Trophoblast cell (in vitro differentiated cells and primary cell): ENCODE measurements around the gene XKR3.
"Not testable (repeated sequence)": the region's sequence is repeated elsewhere in the genome, so short reads cannot be mapped to it uniquely, and the experiment has no call there.

Experiments
- DNase-seq, 2 donors: peaks; one replicate each; pipeline ENCODE4 v3.0.0-alpha.2; 2016
- H2AFZ ChIP-seq: 2 replicates; pipeline ENCODE4 v1.6.1; 2013; ENCODE audit warnings: low read length, moderate library complexity, mild to moderate bottlenecking; ENCODE audit not compliant: insufficient read depth, poor library complexity
- H2AK5ac ChIP-seq: 2 replicates; pipeline ENCODE4 v1.6.1; 2013; ENCODE audit warnings: mild to moderate bottlenecking, low read length
- H2BK120ac ChIP-seq: 2 replicates; pipeline ENCODE4 v1.6.1; 2013; ENCODE audit warnings: low read length, mild to moderate bottlenecking, moderate library complexity; ENCODE audit not compliant: insufficient read depth, poor library complexity
- H2BK12ac ChIP-seq: 2 replicates; pipeline ENCODE4 v1.6.1; 2013; ENCODE audit warnings: mild to moderate bottlenecking, low read length, moderate library complexity
- H2BK5ac ChIP-seq: 2 replicates; pipeline ENCODE4 v1.6.1; 2013; ENCODE audit warnings: low read length, low read depth, moderate library complexity, mild to moderate bottlenecking; ENCODE audit not compliant: poor library complexity
- H3K14ac ChIP-seq: 2 replicates; pipeline ENCODE4 v1.6.1; 2013; ENCODE audit warnings: mild to moderate bottlenecking, low read length
- H3K18ac ChIP-seq: 2 replicates; pipeline ENCODE4 v1.6.1; 2013; ENCODE audit warnings: mild to moderate bottlenecking, low read length
- H3K23ac ChIP-seq: 2 replicates; pipeline ENCODE4 v1.6.1; 2013; ENCODE audit warnings: low read length
- H3K27ac ChIP-seq: 2 replicates; pipeline ENCODE4 v1.5.1; 2013; ENCODE audit warnings: low read depth, mild to moderate bottlenecking, inconsistent platforms, low read length, moderate library complexity
- H3K27me3 ChIP-seq: 2 replicates; pipeline ENCODE4 v1.6.1; 2013; ENCODE audit warnings: inconsistent platforms, mild to moderate bottlenecking, low read length, moderate library complexity; ENCODE audit not compliant: insufficient read depth
- H3K36me3 ChIP-seq, 2 experiments: 1 replicate in 1 of 2; 2 replicates in 1 of 2; pipeline ENCODE4 v1.6.1; 2013; ENCODE audit warnings: low read length in 2 of 2, mild to moderate bottlenecking in 2 of 2, moderate library complexity in 1 of 2; ENCODE audit not compliant: insufficient read depth in 2 of 2, control insufficient read depth in 1 of 2
- H3K4ac ChIP-seq: 2 replicates; pipeline ENCODE4 v1.6.1; 2013; ENCODE audit warnings: low read depth, mild to moderate bottlenecking, low read length, moderate library complexity
- H3K4me1 ChIP-seq, 2 experiments: 1 replicate in 1 of 2; 2 replicates in 1 of 2; pipeline ENCODE4 v1.6.1; 2013; ENCODE audit warnings: low read length in 2 of 2, mild to moderate bottlenecking in 2 of 2, moderate library complexity in 1 of 2; ENCODE audit not compliant: insufficient read depth in 2 of 2, control insufficient read depth in 1 of 2
- H3K4me2 ChIP-seq: 2 replicates; pipeline ENCODE4 v1.6.1; 2013; ENCODE audit warnings: inconsistent platforms, mild to moderate bottlenecking, low read length, moderate library complexity
- H3K4me3 ChIP-seq: 2 replicates; pipeline ENCODE4 v1.5.1; 2013; ENCODE audit warnings: mild to moderate bottlenecking, low read depth, low read length, inconsistent platforms
- H3K79me1 ChIP-seq: one replicate; pipeline ENCODE4 v1.6.1; 2013; ENCODE audit warnings: low read length
- H3K79me2 ChIP-seq: 2 replicates; pipeline ENCODE4 v1.6.1; 2013; ENCODE audit warnings: low read length, mild to moderate bottlenecking; ENCODE audit not compliant: control insufficient read depth, insufficient read depth, poor library complexity
- H3K9ac ChIP-seq: 2 replicates; pipeline ENCODE4 v1.6.1; 2013; ENCODE audit warnings: mild to moderate bottlenecking, low read length
- H3K9me3 ChIP-seq: 2 replicates; pipeline ENCODE4 v1.6.1; 2013; ENCODE audit warnings: low read depth, mild to moderate bottlenecking, control low read depth, inconsistent platforms, low read length; ENCODE audit not compliant: insufficient read depth
- H4K12ac ChIP-seq: 2 replicates; pipeline ENCODE4 v1.6.1; 2013; ENCODE audit warnings: low read depth, mild to moderate bottlenecking, low read length, moderate library complexity
- H4K8ac ChIP-seq: 2 replicates; pipeline ENCODE4 v1.6.1; 2013; ENCODE audit warnings: low read depth, mild to moderate bottlenecking, low read length, moderate library complexity
- H4K91ac ChIP-seq: one replicate; pipeline ENCODE4 v1.6.1; 2013; ENCODE audit warnings: low read depth, mild to moderate bottlenecking, low read length, moderate library complexity
- WGBS: extraction: QIAGEN DNeasy Blood & Tissue Kit; methylation state at CpG from one replicate; pipeline ENCODE4 v1.1.7; 2013; ENCODE audit warnings: missing lambda C conversion rate; ENCODE audit not compliant: insufficient read length, insufficient coverage; ENCODE audit errors: extremely low coverage; 5-methylcytosine and 5-hydroxymethylcytosine counted together

The XKR3 gene

DNA sequence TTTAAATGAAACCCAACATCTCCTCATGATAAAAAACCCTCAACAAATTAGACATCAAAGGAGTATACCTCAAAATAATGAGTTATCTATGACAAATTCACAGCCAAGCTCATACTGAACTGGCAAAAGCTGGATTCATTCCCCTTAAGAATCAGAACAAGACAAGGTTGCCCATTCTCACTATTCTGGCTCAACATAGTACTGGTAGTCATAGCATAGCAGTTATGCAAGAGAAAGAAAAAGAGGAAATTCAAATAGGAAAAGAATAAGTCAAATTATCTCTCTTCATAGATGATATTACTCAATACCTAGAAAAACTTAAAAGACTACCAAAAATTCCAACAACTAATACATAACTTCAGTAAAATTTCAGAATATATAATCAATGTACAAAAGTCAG, 29.4 kb upstream of the XKR3 start:
- Histone ChIP-seq H3K79me1 (no peaks in the 10 kb centered on the region), H3K4me1 (no peaks in the 10 kb centered on the region), H3K9ac (no peak overlapping the region), H2BK5ac (no peak overlapping the region), H3K36me3 (no peaks in the 10 kb centered on the region), H3K14ac (no peak overlapping the region), H3K9me3 (no peaks in the 10 kb centered on the region), H3K4ac (no peak overlapping the region), H3K4me2 (no peak overlapping the region), H2BK12ac (no peak overlapping the region), H2BK120ac (no peak overlapping the region), H3K27me3 (no peaks in the 10 kb centered on the region), H3K79me2 (no peaks in the 10 kb centered on the region), H2AK5ac (no peak overlapping the region), H2AFZ (no peak overlapping the region), H3K27ac (no peak overlapping the region), H4K91ac (no peak overlapping the region), H4K12ac (no peak overlapping the region), H3K18ac (no peak overlapping the region), H3K23ac (no peak overlapping the region), H3K4me3 (no peak overlapping the region), H4K8ac (no peak overlapping the region)
- DNase-seq = no peak

DNA sequence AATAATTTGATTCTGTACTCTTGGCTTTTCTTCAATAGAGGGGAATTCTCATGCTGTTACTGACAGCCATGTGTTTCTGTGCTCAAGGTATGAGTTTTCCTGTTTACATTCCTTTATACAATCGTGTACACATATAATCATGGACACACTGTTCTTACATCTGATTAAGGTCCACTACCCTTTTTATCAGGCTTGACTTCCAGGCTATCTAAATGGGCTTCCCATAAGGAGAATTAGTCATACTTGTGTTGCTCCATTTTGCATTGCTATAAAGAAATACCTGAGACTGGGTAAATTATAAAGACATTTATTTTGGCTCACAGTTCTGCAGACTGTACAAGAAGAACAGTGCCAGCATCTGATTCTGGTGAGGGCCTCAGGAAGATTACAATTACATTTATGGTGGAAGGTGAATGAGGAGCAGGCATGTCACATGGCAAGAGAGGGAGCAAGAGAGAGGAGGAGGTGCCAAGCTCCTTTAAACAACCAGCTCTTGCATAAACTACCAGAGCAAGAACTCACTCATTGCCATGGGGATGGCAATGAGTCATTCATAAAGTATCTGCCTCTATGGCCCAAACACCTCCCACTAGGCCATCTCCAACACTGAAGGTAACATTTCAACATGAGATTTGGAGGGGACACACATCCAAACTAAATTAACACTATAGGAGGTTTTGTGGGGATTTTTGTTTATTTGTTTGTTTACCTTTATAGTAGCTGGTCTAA, 26.2 kb upstream of the XKR3 start:
- not testable (repeated sequence) for H2BK5ac ChIP-seq, H2BK120ac ChIP-seq, H3K4ac ChIP-seq, H4K12ac ChIP-seq, H3K4me1 ChIP-seq, H4K8ac ChIP-seq, H3K9me3 ChIP-seq, H4K91ac ChIP-seq, H3K9ac ChIP-seq, H3K27ac ChIP-seq, H3K79me2 ChIP-seq, H3K23ac ChIP-seq, H3K18ac ChIP-seq, H2AK5ac ChIP-seq, H3K36me3 ChIP-seq, H3K4me3 ChIP-seq, H3K4me2 ChIP-seq, H3K79me1 ChIP-seq, H3K14ac ChIP-seq, H2BK12ac ChIP-seq, H2AFZ ChIP-seq, H3K27me3 ChIP-seq
- DNase-seq = peak; percentile 27 to 46
- no CpG with 5 or more reads among the region's 1 CpG for WGBS

DNA sequence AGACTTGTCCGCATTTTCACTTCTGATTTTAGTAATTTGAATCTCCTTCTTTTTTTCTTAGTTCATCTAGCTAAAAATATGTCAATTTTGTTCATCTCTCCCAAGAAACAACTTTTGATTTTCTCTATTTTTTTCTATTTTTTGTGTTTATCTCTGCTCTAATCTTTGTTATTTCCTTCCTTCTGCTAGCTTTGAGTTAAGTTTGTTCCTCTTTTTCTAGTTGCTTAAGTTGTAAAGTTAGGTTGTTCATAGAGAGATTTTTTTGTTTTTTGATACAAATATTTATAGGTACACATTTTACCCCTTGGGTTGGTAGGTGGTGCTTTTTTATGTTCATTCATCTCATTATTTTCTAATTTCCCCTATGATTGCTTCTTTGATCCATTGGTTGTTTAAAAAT, 22.1 kb upstream of the XKR3 start:
- Histone ChIP-seq H3K27ac (no peak overlapping the region), H4K91ac (no peak overlapping the region), H3K79me1 (no peaks in the 10 kb centered on the region), H2BK120ac (no peak overlapping the region), H3K23ac (no peak overlapping the region), H3K36me3 (no peaks in the 10 kb centered on the region), H4K12ac (no peak overlapping the region), H3K14ac (no peak overlapping the region), H3K9ac (no peak overlapping the region), H3K79me2 (no peaks in the 10 kb centered on the region), H2BK12ac (no peak overlapping the region), H3K27me3 (no peaks in the 10 kb centered on the region), H3K4me1 (no peaks in the 10 kb centered on the region), H3K4ac (no peak overlapping the region), H3K18ac (no peak overlapping the region), H2AK5ac (no peak overlapping the region), H4K8ac (no peak overlapping the region), H2AFZ (no peak overlapping the region), H2BK5ac (no peak overlapping the region), H3K4me2 (no peak overlapping the region), H3K9me3 (peaks cover 22% of the 10 kb centered on the region), H3K4me3 (no peak overlapping the region)
- no CpG with 5 or more reads among the region's 1 CpG for WGBS
- no peak for DNase-seq

DNA sequence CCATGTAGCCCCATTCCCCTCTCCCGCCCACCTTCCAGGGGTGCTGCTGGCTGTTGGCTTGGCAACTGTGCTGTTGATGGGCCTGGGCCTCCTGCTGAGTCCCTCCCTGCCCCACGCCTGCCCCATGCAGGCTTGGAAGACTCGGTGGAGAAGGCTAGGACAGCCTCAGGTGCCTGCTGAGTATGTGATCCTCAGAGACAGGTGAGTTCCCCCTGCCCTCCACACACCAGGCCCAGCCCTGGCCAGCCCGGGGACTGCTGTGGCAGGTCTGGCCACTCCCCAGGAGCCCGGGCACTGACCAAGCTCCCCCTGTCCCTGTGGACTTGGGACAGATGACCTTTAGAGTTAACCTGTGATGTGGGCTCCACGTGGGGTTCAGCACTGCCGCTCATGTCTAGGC, 20.7 kb upstream of the XKR3 start:
- Histone ChIP-seq H3K79me2 (no peaks in the 10 kb centered on the region), H2BK5ac (no peak overlapping the region), H4K91ac (no peak overlapping the region), H4K12ac (no peak overlapping the region), H3K4me2 (no peak overlapping the region), H3K18ac (no peak overlapping the region), H4K8ac (no peak overlapping the region), H3K14ac (no peak overlapping the region), H2BK120ac (no peak overlapping the region), H3K23ac (no peak overlapping the region), H3K27ac (no peak overlapping the region), H2AFZ (no peak overlapping the region), H3K36me3 (no peaks in the 10 kb centered on the region), H3K9ac (no peak overlapping the region), H3K4me1 (no peaks in the 10 kb centered on the region), H2BK12ac (no peak overlapping the region), H2AK5ac (no peak overlapping the region), H3K27me3 (no peaks in the 10 kb centered on the region), H3K4ac (no peak overlapping the region), H3K4me3 (no peak overlapping the region), H3K9me3 (peaks cover 22% of the 10 kb centered on the region), H3K79me1 (no peaks in the 10 kb centered on the region)
- no CpG with 5 or more reads among the region's 7 CpGs for whole genome bisulfite sequencing
- no peak for DNase-seq
